Astrocyte (in vitro differentiated cells and primary cell): ENCODE measurements around the gene SLC25A13.

Experiments used
- EZH2 ChIP-seq: IDR thresholded peaks from 2 replicates; pipeline ENCODE4 v1.6.1; 2012; ENCODE audit warnings: mild to moderate bottlenecking, low read length, inconsistent platforms; ENCODE audit not compliant: insufficient read depth
- TF ChIP-seq, protein P1 (sequence below): IDR thresholded peaks from 2 replicates; pipeline ENCODE4 v1.5.1; 2011; ENCODE audit warnings: low read depth, mild to moderate bottlenecking, inconsistent platforms, low read length, moderate library complexity; ENCODE audit not compliant: insufficient read depth

DNA sequence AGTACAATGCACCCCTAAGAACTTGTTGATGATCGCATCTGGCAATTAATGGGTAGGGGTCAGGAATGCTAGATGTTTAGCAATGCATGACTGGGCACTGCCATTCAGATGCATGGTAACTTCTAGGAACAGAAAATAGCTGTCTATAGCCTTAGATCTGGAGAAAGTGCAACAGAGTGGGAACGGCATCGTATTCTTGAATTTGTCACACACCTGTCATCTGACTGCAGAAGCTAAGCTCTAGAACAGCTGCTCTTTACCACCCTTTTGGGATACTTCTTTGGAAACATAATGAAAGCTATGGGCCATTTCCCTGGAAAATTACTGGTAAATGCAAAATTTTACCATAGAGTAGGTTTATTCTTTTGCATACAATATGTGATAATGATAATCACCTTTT, 118.1 kb downstream of the SLC25A13 start:
- TF ChIP-seq, protein P1, sequence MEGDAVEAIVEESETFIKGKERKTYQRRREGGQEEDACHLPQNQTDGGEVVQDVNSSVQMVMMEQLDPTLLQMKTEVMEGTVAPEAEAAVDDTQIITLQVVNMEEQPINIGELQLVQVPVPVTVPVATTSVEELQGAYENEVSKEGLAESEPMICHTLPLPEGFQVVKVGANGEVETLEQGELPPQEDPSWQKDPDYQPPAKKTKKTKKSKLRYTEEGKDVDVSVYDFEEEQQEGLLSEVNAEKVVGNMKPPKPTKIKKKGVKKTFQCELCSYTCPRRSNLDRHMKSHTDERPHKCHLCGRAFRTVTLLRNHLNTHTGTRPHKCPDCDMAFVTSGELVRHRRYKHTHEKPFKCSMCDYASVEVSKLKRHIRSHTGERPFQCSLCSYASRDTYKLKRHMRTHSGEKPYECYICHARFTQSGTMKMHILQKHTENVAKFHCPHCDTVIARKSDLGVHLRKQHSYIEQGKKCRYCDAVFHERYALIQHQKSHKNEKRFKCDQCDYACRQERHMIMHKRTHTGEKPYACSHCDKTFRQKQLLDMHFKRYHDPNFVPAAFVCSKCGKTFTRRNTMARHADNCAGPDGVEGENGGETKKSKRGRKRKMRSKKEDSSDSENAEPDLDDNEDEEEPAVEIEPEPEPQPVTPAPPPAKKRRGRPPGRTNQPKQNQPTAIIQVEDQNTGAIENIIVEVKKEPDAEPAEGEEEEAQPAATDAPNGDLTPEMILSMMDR, result no peak
- no peak for TF ChIP-seq EZH2
